ENCODE results near the gene LMOD1.
"Not testable (repeated sequence)": the region's sequence is repeated elsewhere in the genome, so short reads cannot be mapped to it uniquely, and the experiment has no call there.

The LMOD1 gene

DNA sequence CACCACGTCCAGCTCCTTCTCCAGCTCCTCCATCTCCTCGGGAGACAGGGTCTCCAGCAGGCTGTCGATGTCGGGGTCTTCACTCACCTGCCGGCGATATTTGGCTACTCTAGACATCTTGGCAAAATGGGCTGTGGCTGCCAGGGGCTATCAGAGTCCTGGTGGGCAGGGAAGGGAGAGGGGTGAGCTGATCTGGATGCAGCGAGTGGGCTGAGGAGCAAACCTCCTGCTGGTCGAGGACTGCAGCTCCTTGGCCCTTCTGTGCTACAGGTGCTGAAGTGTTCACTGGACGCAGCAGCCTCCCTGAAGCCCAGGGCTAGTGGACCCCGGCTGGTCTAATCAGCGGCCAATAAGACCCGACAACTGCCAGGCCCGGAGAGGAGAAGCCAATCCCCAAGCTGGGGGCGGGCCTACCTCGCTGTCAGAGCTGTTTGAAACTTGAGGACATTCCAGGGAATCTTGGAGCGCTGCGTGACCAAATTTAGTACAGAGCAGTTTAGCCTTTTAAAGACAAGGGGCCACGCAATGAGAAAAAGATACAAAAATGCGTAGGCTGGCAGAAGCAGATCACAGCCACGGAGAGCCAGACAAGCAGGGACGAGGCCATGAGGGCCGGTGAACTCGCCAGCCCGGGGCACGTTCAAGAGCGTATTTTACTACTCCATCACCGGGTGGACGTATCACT, at the start of gene LMOD1:
LMOD1 (minus strand) TSS at position 325 of the 685 bp plus-strand sequence; CDS start at position 117, 208 bp downstream.
- DNase-seq = no peak

DNA sequence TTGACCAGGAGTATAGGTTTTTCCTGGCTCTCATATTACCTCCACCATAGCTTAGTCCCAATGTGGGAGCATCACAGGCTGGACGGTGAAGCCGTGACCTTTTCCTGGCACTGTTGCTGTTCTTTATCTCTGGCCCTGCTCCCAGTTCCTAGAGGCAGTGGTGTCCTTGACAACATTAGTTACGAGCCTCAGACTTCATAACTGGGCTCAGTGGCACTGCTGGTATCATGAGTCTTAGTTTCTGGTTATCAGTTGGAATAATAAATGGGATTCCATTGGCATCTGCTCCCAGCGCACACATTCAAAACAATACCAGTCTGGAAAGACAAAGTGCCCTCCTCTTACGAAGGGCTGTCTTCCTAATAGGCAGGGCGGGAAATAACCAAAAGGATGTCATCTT, 44.1 kb upstream of the LMOD1 start:
- DNase-seq = no peak

DNA sequence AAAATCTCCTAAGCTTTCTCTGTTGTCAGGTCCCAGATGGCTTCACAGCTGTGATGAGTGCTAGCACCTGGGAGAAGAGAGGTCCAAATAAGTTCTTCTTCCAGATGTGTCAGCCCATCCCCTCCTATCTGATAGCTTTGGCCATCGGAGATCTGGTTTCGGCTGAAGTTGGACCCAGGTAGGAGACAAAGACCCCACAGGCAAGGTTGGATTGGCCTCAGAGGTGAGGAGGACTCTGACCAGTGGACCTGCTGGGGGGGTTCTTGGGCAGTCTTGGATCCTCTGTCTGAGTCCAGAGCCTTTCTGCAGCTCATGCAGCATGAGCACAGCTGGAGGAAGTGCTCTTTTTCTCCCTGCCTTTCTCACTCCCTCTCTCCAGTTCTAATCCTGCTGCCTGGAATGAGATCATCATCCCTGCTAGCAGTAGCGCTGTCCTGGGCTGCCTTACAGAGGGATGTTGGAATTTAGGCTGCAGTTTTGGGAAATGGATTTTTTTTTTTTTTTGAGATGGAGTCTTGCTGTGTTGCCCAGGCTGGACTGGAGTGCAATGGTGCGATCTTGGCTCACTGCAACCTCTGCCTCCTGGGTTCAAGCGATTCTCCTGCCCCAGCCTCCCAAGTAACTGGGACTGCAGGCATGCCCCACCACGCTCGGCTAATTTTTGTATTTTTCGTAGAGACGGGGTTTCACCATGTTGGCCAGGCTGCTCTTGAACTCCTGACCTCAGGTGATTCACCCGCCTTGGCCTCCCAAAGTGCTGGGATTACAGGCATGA, 43.2 kb upstream of the LMOD1 start:
- no peak for DNase-seq

DNA sequence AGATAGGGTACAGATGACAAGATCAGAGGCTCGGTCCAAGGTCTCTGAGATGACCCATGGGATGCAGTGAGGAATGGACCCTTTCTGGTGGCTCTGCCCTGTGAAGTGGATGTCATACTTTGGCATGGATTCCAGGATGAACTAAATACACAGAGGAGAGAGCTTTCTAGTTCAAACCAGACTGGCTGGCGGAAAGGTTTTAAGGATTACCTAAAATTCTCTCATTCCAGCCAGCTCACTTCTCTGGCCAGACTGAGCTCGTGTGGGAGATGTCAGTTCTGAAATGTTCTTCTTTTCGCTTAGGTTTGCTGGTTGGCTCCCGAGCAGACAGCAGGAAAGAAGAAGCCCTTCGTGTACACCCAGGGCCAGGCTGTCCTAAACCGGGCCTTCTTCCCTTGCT, 42.3 kb upstream of the LMOD1 start:
- DNase-seq = no peak

DNA sequence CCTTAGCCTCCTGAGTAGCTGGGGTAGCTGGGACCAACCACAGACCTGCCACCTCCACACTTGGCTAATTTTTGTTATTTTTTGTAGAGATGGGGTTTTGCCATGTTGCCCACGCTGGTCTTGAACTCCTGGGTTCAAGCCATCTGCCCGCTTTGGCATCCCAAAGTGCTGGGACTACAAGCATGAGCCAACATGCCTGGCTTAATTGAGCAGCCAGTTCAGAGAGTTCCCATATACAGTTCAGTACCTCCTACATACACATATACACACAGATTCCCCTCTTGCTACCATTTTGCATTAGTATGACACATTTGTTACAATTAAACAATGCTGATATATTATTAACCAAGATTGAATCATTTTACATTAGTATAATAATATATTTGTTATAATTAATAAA, 39.0 kb upstream of the LMOD1 start:
- no peak for DNase-seq

DNA sequence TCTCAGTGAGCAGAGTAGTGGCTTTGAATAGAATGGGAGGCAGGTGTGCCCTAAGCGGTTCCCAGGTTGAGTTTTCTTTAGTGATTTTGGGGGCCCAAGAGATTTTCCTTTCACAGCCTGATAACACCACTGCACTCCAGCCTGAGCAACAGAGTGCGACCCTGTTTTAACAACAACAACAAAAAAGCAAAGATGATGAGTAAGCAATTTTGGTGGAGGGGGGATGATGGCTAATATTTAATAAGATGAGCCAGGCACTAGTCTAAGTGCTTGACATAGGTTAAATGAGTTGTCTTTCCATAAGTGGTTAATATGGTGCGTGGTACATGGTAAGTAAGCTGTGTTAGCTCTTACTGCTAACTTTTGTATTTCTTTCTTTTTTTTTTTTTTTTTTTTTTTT, 38.1 kb upstream of the LMOD1 start:
- no peak for DNase-seq

DNA sequence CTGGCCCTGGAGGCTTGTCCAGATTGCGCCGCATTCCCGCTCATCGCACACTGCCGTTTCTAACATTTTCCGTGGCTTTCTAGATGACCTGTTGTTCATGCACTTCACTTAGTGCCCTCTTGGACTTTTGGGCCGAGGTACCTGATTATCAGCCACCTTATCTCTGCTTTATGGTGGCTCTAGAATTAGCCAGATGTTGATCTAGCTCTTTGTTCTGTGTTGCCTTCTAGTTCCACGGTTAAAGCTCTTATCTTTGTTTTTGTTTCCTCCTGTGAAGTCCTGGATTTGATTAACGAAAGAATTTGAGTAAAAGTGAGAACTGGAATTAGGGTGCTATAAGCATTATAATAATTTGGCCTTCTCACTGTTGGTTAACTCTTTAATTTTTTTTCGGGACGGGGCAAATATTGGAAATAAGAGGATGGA, 37.0 kb upstream of the LMOD1 start:
- DNase-seq = no peak

DNA sequence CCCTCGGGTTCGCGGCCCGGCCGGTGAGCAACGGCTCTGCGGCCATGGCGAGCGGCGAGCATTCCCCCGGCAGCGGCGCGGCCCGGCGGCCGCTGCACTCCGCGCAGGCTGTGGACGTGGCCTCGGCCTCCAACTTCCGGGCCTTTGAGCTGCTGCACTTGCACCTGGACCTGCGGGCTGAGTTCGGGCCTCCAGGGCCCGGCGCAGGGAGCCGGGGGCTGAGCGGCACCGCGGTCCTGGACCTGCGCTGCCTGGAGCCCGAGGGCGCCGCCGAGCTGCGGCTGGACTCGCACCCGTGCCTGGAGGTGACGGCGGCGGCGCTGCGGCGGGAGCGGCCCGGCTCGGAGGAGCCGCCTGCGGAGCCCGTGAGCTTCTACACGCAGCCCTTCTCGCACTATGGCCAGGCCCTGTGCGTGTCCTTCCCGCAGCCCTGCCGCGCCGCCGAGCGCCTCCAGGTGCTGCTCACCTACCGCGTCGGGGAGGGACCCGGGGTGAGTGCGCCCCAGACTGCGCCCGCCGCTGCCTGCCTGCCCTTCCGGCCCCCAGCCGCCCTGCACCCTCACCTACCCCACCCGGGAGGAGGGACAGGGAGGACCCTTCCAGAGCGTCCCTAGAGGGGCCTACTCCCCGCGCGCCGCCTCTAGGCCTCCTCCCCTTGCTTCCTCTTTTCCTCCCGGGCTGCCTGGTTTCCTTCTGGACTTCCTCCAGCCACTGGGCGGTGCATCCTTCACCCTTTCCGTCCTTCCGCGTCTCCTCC, 36.5 kb upstream of the LMOD1 start, which contains the start of gene RNPEP:
RNPEP (plus strand) TSS at position 26 of the 757 bp plus-strand sequence; CDS start at position 45, 19 bp downstream.
- DNase-seq = peak; percentile 28

DNA sequence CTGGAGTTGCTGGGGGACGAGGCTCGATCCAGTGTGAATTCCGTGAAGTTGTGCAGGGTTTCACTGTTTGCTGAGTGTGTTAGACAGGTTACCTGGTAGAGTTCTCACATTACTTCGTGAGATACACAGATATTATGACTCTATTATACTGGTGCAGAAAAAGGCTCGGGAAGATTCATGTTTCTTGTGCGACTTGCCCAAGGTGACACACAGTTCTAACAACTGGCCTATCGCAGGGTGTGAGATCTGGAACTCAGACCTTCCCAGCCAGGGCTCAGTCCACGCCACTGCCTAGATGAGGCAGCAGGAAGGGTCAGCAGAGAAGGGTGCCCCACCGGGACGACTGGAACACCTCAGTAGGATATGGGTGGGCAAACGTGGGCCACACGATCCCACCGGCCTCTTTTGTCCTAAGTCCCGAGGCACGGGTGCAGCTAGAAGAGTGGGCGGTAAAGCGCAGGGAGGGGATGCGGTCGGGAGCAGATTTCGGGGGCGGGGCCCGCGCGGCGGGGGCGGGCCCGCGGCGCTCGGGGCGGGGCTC, 35.8 kb upstream of the LMOD1 start:
- DNase-seq = no peak

DNA sequence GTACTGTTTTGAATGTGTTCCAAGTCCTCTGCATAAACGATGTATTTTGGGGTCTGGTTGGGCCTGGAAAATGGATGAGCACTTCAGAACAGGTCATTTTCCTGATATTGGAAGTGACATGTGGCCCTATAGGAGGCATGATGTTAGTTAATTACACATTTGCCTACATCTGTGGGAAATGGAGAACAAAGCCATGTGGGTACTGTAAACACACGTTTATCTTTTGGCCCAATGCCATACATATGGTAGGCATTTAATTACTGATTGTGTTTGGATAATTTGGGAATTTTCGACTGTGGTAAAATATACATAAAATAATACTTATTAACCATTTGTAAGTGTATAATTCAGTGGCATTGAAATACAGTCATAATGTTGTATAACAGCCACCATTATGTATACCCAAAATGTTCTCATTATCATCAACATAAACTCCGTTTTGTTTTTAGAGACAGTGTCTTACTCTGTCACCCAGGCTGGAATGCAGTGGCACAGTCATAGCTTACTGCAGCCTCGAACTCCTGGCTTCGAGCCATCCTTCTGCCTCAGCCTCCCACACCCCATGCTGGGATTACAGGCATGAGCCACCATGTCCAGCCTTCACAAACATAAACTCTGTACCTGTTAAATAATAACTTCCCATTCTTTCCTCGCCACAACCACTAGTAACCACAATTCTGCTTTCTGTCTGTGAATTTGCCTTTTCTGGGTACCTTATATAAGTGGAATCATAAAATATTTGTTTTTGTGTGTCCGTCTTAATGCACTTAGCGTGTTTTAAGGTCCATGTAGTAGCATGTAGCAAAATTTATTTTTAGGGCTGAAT, 24.2 kb upstream of the LMOD1 start:
- no peak for DNase-seq

DNA sequence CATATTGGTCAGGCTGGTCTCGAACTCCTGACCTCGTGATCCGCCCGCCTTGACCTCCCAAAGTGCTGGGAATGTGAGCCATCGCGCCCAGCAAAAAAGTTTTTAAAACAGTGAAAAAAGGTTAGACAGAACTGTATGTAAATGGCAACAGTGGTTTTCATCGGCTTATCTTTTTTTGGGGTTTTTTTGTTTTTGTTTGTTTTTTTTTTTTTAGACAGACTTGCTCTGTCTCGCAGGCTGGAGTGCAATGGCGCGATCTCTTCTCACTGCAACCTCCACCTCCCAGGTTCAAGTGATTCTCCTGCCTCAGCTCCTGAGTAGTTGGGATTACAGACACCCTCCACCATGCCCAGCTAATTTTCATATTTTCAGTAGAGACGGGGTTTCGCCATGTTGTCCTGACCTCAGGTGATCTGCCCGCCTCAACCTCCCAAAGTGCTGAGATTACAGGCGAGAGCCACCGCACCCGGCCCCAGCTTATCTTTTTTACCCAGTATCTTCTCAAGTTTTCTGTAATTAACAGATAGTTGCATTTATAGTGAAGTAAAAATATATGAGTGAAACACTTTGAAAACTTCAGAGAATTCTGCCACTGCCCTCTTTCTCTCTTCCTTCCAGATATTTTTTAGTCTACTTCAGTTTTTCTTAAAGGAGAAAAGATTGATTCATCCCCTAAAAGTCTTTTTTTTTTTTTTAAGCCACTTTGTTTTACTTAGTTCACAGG, 22.0 kb upstream of the LMOD1 start:
- no peak for DNase-seq

DNA sequence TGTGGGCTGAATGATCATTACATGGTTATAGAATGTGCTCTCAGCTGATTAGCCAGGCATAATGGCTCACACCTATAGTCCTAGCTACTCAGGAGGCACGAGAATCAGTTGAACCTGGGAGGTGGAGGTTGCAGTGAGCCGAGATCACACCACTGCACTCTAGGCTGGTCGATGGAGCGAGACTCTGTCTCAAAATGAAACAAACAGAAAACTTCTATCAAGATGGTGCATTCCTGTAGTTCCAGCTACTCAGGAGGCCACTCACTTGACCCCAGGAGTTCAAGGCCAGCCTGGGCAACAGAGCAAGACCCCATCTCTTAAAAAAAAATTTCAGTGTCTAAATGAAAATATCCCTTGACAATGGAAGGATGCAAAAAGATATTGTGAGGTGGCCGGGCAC, 19.8 kb upstream of the LMOD1 start:
- DNase-seq = no peak

DNA sequence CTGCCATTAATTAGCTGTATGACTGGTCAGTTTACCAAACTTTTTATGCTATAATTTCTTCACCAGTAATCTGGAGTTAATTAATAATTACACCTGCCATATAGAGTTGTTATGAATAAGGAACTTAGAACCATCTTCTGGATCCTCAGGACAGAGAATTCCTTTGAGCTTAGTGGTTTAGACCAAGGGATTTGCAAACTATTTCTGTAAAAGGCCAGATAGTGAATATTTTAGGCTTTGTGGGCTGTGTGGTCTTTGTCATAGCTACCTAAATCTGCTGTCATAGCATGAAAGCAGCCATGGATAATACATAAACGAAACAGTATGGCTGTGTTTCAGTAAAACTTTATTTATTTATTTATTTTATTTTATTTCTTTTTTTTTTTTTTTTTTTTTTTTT, 17.9 kb upstream of the LMOD1 start:
- DNase-seq = no peak

DNA sequence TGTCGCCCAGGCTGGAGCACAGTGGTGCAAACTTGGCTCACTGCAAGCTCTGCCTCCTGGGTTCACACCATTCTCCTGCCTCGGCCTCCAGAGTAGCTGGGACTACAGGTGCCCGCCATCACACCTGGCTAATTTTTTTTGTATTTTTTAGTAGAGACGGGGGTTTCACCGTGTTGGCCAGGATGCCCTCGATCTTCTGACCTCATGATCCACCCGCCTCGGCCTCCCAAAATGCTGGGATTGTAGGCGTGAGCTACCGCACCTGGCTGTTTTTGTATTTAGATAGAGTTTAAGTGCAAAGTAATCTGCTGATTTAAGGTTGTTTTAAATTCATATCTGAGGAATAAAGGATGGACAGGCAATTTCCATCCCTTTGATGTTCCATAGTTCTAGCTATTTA, 16.0 kb upstream of the LMOD1 start:
- not testable (repeated sequence) for DNase-seq

DNA sequence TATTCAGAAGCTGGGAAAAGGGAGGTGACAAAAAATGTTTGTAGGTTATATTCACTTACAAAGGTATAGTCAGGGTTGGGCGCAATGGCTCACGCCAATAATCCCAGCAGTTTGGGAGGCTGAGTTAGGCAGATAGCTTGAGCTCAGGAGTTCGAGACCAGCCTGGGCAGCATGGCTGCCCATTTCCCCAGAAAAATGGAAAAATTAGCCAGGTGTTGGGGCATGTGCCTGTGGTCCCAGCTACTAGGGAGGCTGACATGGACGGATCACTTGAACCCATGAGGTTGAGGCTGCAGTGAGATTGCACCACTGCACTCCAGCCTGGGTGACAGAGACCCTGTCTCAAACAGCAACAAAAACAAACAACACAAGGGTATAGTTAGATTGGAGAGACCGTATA, 12.0 kb upstream of the LMOD1 start:
- DNase-seq = no peak

DNA sequence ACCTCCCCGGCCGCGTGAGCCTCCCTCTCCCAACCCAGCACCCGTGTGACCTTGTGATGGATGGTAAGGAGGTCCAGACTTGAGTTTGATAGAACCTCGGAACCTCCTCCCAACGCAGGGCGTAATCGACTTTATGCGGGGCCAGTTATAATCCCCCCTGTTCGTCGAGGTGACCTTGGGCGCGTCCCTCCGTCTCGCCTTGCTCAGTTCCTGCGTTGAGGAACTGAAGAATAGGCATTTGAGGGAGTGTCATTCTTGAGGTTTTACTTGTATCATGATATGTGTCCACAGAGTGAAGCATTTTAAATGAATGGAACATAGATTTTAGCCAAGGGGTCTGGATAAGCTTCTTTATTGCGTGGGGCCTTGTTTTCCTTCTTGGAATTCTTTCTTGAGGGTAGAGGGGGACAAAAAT, 9.4 kb upstream of the LMOD1 start:
- no peak for DNase-seq

DNA sequence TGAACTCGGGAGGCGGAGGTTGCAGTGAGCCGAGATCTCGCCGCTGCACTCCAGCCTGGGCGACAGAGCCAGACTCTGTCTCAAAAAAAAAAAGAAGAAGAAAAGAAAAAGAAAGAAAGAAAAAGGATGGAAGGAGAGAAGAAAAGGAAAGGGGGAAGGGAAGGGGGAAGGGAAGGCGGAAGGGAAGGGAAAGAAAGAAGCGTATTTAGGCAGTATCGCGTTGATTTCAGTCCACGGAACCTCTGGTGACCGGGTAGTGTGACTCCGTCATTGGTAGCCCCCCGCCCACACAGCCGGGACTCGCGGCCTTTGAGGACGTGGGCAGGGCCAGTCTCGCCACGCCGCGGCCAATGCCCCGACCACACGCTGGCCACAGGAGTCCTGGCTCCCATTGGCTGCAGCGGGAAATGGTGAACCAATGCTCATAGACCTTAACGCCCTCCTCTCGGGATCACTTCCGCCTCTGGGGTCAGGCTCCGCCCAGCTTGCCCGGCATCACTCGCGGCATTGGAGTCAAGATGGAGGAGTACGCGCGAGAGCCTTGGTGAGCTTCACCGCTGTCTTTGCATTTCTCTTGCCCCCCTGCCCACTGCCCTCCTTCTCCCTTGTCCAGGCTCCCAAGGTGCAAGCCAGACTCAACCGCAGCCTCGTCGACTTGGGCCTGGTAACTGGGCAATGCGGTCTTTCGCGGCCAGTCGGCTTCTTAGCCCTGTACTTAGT, 8.8 kb upstream of the LMOD1 start, which contains the start of gene TIMM17A:
TIMM17A (plus strand) TSS at position 495 of the 720 bp plus-strand sequence; CDS start at position 519, 24 bp downstream.
- peak; percentile 92 for DNase-seq

DNA sequence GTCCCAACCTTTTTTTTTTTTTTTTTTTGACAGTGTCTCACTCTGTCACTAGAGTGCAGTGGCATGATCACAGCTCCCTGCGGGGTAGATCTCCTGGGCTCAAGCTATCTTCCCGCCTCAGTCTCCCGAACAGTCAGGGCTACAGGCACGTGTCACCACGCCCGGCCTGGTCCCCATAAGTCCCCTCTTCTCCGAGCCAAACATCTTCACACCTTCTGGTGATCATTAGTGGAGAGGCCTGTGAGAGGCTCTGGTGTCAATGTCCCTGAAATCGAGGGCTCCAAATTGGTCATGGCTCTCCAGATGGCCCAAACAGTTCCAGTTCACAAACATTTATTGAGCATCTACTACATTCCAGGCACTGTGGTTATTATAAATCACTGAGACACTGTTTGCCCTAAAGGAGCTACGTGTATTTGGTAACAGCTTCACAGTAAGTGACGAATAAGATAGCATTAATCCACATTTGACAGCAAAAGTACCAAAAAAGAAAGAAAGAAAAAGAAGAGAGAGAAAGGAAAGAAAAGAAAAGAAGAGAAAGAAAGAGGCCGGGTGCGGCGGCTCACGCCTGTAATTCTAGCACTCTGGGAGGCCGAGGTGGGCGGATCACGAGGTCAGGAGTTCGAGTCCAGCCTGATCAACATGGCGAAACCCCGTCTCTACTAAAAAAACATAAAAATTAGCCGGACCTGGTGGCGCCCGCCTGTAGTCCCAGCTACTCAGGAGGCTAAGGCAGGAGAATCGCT, 8.1 kb upstream of the LMOD1 start:
- no peak for DNase-seq

DNA sequence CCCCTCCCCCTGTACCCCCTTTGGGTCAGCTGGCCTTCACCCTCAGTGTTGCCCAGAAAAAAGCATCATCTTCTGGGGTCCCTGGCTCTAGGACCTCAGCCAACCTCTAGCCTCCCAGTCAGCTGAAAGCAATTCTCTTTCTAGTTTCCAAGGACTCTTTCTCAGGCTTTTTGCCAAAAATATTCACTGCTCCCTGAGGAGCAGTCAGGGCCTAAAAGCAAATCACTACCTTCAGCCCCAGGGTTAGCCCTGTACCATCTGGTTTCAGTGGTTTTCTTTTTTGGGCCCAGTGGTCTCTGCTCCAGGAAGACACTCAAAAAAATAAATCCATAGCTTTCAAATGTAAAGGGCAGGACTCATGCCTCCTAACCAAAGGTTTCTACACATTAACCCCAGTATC, 3.1 kb upstream of the LMOD1 start:
- no peak for DNase-seq

DNA sequence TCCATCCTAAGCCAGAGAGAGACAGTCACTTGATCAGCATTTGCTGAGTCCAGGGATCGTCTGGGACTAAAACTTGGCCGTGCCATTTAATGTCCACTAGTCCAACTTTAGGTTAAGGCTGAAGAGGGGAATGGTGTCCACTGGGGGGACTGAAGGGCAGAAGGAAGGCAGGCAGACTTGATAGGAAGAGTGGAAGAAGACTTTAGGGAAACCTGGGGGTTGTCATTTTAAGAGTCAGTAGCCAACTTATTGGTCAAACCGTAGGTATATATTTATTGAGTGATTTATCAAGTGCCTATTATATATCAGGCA, 1.3 kb upstream of the LMOD1 start:
- no peak for DNase-seq

All from GOT3 (cell line).